Liver (tissue), 3 donors: ENCODE measurements around the gene RNF152.

Experiments used
- CTCF ChIP-seq: fragments of 150-350 bp; IDR thresholded peaks from 2 replicates; pipeline ENCODE4 v1.5.1; 2017; ENCODE audit warnings: improper control_type of control experiment, low read depth, low read length; ENCODE audit not compliant: missing input control
- GABPA ChIP-seq, 2 donors: IDR thresholded peaks in 1 of 2; conservative IDR thresholded peaks in 1 of 2; 2 replicates each; pipeline ENCODE4 v1.6.1; 2016; ENCODE audit warnings: antibody characterized with exemption in 2 of 2, mild to moderate bottlenecking in 1 of 2, moderate library complexity in 1 of 2
- HNF4G ChIP-seq: IDR thresholded peaks from 2 replicates; pipeline ENCODE4 v1.6.1; 2016; ENCODE audit warnings: antibody characterized with exemption
- JUND ChIP-seq, 2 donors: IDR thresholded peaks; 2 replicates each; pipeline ENCODE4 v1.6.1; 2016; ENCODE audit warnings: antibody characterized with exemption in 2 of 2
- RAD21 ChIP-seq, 2 donors: IDR thresholded peaks; 2 replicates each; pipeline ENCODE4 v1.6.1; 2016; ENCODE audit warnings: antibody characterized with exemption in 2 of 2, mild to moderate bottlenecking in 2 of 2
- REST ChIP-seq: IDR thresholded peaks from 2 replicates; pipeline ENCODE4 v1.6.1; 2016; ENCODE audit warnings: antibody characterized with exemption, mild to moderate bottlenecking
- TAF1 ChIP-seq: conservative IDR thresholded peaks from 2 replicates; pipeline ENCODE4 v1.6.1; 2016; ENCODE audit warnings: antibody characterized with exemption, mild to moderate bottlenecking
- ZBTB33 ChIP-seq: IDR thresholded peaks from 2 replicates; pipeline ENCODE4 v1.6.1; 2016; ENCODE audit warnings: antibody characterized with exemption
- donor health status: healthy.
- donor health status: healthy.

GRCh38 chr18:61820882-61821281 lies 71.9 kb downstream of the RNF152 start:
- TF ChIP-seq TAF1 = no peak
- no peak for TF ChIP-seq CTCF
- TF ChIP-seq ZBTB33 = no peak
- TF ChIP-seq HNF4G = no peak
- no peak for TF ChIP-seq REST
- no peak for TF ChIP-seq RAD21 (IDR thresholded peaks at IDR 0.05)
- no peak for TF ChIP-seq GABPA (IDR thresholded peaks at IDR 0.05 in 1 of 2, conservative IDR thresholded peaks at IDR 0.05 in 1 of 2)
- TF ChIP-seq JUND (IDR thresholded peaks at IDR 0.05) = no peak
